Muscle layer of duodenum (tissue), 2 donors: ENCODE data around the gene TFEB.

Source experiments
- H3K27ac ChIP-seq: one replicate; pipeline ENCODE4 v1.7.0; 2013; ENCODE audit warnings: mild to moderate bottlenecking, low read length
- H3K27me3 ChIP-seq: one replicate; pipeline ENCODE4 v1.7.0; 2013; ENCODE audit warnings: low read depth, mild to moderate bottlenecking, control low read depth, low read length
- H3K36me3 ChIP-seq, 2 donors: one replicate each; pipeline ENCODE4 v1.7.0; 2013; ENCODE audit warnings: low read length in 2 of 2, control low read depth in 1 of 2, mild to moderate bottlenecking in 1 of 2; ENCODE audit not compliant: insufficient read depth in 2 of 2, control insufficient read depth in 1 of 2
- H3K4me1 ChIP-seq, 2 donors: one replicate each; pipeline ENCODE4 v1.7.0; 2013; ENCODE audit warnings: low read length in 2 of 2, mild to moderate bottlenecking in 2 of 2, control low read depth in 1 of 2, moderate library complexity in 1 of 2; ENCODE audit not compliant: insufficient read depth in 2 of 2, control insufficient read depth in 1 of 2
- H3K4me3 ChIP-seq, 2 donors: one replicate each; pipeline ENCODE4 v1.7.0; 2013; ENCODE audit warnings: low read length in 2 of 2, low read depth in 1 of 2, mild to moderate bottlenecking in 1 of 2
- H3K9me3 ChIP-seq, 2 donors: one replicate each; pipeline ENCODE4 v1.7.0; 2013; ENCODE audit warnings: low read length in 2 of 2, control low read depth in 1 of 2, mild to moderate bottlenecking in 1 of 2; ENCODE audit not compliant: control insufficient read depth in 1 of 2
- donor health status: healthy.

Gene TFEB

DNA sequence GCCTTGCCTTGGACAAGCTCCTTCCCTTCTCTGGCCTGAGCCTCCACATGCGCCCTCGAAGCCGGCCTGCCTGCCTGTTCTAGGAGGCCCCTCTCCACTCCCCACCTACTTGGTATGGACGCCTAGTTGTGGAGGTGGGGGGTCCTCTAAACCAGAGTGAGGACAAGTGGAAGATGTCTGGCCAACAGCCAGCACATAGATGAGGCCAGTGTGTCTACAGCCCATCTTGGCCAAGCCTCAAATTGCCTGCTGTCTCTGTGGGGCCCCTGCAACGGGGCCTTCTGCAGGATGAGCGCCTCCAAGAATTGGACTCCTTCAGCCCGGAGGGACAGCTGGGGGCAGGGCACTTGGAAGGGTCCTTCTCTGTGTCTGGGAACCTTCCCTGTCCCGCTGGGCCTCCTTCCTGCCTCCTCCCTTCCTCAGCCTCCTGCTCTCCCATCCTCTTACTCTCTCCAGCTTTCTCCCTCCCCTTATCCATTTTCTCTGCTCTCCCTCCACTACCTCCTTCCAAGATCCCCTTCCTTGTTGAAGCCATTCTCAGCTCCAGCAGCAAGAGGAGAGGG, 95.5 kb downstream of the TFEB start:
- H3K9me3 ChIP-seq, result no peaks in the 10 kb centered on the region
- H3K27me3 ChIP-seq, result peaks cover 14% of the 10 kb centered on the region
- H3K36me3 ChIP-seq, result no peaks in the 10 kb centered on the region
- peaks cover 0 to 31% of the 10 kb centered on the region in 2 donors for H3K4me1 ChIP-seq
- H3K4me3 ChIP-seq, result no peak overlapping the region
- H3K27ac ChIP-seq, result no peak overlapping the region

DNA sequence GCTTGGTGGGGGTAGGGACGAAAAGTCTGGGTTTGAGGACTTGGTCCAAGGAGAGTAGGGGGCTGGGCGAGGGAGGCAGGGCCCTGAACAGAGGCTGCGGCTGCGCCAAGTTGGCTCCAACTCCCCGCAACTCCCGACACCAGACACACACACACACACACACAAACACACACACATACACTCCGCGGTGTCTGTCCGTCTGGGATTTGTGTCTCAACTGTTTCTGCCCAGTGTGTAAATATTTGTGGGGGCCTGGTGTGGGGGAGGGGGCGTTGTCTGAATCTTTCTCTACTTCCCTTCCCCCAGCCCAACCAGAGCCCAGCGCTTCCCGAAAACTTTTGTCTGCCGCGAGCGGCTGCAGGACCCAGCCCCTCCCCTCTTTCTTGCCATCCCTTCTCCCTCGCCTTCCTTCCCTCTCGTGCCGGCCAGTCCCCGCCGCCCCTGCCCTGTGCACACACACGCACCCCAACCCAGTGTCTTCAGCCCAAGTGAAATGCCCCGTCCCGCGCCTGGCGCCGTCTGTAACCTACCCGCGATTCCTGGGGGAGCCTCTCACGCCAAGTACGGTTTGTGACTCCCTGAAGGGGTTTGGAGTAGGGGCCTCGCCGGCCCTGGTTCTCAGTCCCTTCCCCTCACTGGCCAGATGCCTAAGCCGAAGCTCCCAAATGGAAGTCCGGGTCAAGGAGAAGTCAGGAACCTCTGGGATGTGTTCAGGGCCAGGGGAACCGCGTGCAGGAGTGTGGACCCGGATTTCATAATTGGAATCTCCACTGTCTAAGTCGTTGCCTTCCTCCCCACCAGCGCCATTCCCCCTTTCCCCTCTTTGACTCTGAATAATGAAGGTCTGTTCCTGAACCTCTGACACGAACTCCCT, 96.2 kb downstream of the TFEB start:
- Histone ChIP-seq H3K4me3 (peak overlapping the region; percentile 16 to 70), H3K36me3 (no peaks in the 10 kb centered on the region), H3K4me1 (peaks cover 0 to 31% of the 10 kb centered on the region in 2 donors), H3K27ac (no peak overlapping the region), H3K27me3 (peaks cover 14% of the 10 kb centered on the region), H3K9me3 (no peaks in the 10 kb centered on the region)

DNA sequence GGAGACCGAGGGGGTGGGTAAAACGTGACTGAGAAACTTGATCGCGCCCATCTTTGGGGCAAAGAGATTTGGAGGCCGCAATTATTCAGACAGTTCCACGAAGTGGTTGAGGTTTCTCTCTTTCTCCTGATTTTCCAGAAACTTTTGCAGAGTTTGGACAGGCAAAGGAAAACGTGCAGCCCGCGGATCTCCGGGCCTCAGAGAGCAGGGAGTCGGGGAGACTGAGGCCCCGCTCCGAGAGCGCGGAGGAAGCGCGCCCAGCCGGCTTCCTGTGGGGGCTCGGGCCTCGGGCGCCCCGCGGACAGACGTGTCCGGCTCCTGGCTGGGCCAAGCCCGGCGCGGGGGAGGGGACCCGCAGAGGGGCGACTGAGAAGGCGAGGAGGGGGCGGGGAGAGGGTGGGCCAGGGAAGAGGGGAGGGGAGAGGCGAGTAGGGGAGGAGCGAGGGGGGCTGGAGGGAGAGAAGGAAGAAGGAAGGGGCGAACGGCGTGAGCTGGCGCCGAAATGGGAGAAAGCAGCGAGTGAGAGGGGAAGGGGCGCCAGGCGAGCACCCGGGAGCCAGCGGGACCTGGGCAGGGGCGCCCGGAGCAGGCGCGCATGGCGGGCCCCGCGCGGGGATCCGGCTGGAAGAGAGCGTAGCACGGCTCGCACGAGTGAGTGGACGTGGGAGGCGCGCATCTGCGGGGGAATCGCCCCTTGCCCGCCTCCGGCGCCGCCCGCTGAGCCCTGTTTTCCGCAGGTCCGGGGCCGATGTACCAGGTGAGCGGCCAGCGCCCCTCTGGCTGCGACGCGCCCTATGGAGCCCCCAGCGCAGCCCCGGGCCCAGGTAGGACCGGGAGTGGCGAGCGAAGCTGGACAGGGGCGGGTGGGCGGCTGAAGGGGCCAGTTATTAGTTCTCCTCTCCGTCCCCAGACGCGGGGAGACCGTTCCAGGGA, 97.1 kb downstream of the TFEB start, which contains the start of gene MDFI:
TSS of gene MDFI (plus strand) at position 467 of the 933 bp plus-strand sequence. CDS start at position 749, 282 bp downstream.
- Histone ChIP-seq H3K4me1 (peaks cover 0 to 31% of the 10 kb centered on the region in 2 donors), H3K27ac (no peak within 1 kb of the TSS), H3K9me3 (no peaks in the 10 kb centered on the region), H3K4me3 (peak within 1 kb of the TSS; percentile 42 to 70), H3K36me3 (no peaks in the 10 kb centered on the region), H3K27me3 (peaks cover 14% of the 10 kb centered on the region)

GRCh38 chr6:41637194-41638001, 98.0 kb downstream of the TFEB start:
- no peak overlapping the region for H3K27ac ChIP-seq
- peaks cover 0 to 31% of the 10 kb centered on the region in 2 donors for H3K4me1 ChIP-seq
- H3K9me3 ChIP-seq, result no peaks in the 10 kb centered on the region
- peaks cover 14% of the 10 kb centered on the region for H3K27me3 ChIP-seq
- peak overlapping the region; percentile 42 to 70 for H3K4me3 ChIP-seq
- no peaks in the 10 kb centered on the region for H3K36me3 ChIP-seq

DNA sequence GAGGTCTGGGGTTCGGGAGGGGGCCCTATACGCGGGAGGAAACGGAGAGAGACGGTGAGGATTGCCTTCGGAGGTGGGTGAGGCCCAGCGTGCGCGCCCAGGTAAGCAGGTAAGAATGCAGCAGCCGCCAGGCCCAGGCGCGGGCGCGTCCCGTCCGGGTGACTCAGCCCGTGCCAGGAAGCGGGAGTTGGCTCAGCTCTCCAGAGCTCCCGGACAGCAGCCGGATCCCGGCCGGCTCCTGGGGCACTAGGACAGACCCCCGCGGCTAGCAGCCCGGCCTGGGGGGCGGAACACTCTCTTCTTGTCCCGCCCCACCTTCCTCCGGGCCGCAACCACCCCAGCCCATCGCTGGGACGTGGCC, 98.6 kb downstream of the TFEB start:
- Histone ChIP-seq H3K4me1 (peaks cover 0 to 31% of the 10 kb centered on the region in 2 donors), H3K27me3 (peaks cover 14% of the 10 kb centered on the region), H3K36me3 (no peaks in the 10 kb centered on the region), H3K4me3 (no peak overlapping the region), H3K9me3 (no peaks in the 10 kb centered on the region), H3K27ac (no peak overlapping the region)

DNA sequence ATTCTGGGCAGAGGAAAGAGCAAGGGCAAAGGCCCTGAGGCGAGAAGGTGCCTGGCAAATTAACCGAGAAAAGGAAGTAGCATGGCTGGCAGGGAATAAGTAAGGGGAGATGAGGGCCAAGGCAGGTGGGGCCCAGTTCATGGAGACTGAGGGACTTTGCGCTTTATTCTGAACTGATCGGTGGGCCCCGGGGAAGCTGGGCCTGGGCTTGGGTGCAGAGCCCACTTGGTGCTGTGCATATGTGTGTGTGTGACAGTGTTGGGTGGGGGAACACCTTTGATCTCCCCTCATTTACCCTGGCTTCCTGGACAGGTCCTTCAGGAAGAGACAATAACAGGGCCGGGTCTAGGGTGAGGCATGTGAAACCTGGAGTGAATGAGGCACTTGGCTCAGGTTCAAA, 100.0 kb downstream of the TFEB start:
- H3K27me3 ChIP-seq, result peaks cover 14% of the 10 kb centered on the region
- H3K9me3 ChIP-seq, result no peaks in the 10 kb centered on the region
- H3K4me1 ChIP-seq, result peaks cover 0 to 31% of the 10 kb centered on the region in 2 donors
- H3K4me3 ChIP-seq, result no peak overlapping the region
- H3K27ac ChIP-seq, result no peak overlapping the region
- no peaks in the 10 kb centered on the region for H3K36me3 ChIP-seq

DNA sequence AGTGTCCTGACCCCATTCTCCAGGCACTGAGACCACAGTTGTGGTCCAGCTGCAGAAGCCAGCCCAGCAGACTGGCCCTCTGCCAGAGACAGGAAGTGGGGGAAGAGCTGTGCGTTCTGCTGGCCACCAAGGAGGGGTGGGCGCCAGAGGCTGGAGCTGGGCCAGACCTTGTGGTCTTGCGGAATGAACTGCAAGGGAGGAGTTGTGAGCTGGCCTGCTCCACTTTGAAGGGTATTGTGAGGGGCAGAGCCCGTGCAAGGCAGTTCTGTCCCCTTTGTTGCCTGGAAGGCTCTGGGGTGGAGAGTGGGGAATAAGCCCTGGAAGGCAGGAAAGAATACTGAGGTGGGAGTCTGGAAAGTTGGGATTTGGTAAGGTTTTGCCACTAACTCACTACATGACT, 100.8 kb downstream of the TFEB start:
- Histone ChIP-seq H3K4me1 (peaks cover 0 to 27% of the 10 kb centered on the region in 2 donors), H3K9me3 (no peaks in the 10 kb centered on the region), H3K36me3 (no peaks in the 10 kb centered on the region), H3K27ac (no peak overlapping the region), H3K4me3 (no peak overlapping the region), H3K27me3 (peaks cover 8% of the 10 kb centered on the region)
